Bronchial epithelial cell (primary cell): ENCODE results near the gene CFAP74. TPM values are rescaled to one million over a fixed set of nuclear protein-coding genes. Genes with fewer than 3 reads are reported as not detected.
A peak's percentile ranks its signal among the peaks of the same experiment; 100 is the strongest.

Experiments
- DNase-seq: peaks from one replicate; pipeline ENCODE4 v3.0.0-alpha.2; 2010; ENCODE audit warnings: low read depth
- FAIRE-seq: peaks from 2 replicates; lab custom pipeline; 2011; peaks lifted over from hg19 to GRCh38; lab: Jason Lieb, UNC
- H3K27me3 ChIP-seq: 2 replicates; pipeline ENCODE4 v1.5.1; 2011; ENCODE audit warnings: low read length; ENCODE audit not compliant: control insufficient read depth, insufficient read depth
- H3K36me3 ChIP-seq: 2 replicates; pipeline ENCODE4 v1.5.1; 2011; ENCODE audit warnings: low read length; ENCODE audit not compliant: control insufficient read depth, insufficient read depth
- H3K4me3 ChIP-seq: 2 replicates; pipeline ENCODE4 v1.5.1; 2011; ENCODE audit warnings: mild to moderate bottlenecking, low read depth, low read length, control low read depth
- total RNA-seq: library from RNA; depleted of rRNA; stranded (reverse); fragments of >200 nt; gene quantifications from 2 replicates; pipeline ENCODE4 v1.2.1, GENCODE V29; 2014
- TF ChIP-seq, protein P1 (sequence below): IDR thresholded peaks from 2 replicates; pipeline ENCODE4 v1.5.1; 2011; ENCODE audit warnings: mild to moderate bottlenecking, moderate library complexity, low read length, control low read depth, inconsistent platforms; ENCODE audit not compliant: insufficient read depth, severe bottlenecking

The CFAP74 gene
- total RNA-seq, 1 donor from 2014 or later: not detected

DNA sequence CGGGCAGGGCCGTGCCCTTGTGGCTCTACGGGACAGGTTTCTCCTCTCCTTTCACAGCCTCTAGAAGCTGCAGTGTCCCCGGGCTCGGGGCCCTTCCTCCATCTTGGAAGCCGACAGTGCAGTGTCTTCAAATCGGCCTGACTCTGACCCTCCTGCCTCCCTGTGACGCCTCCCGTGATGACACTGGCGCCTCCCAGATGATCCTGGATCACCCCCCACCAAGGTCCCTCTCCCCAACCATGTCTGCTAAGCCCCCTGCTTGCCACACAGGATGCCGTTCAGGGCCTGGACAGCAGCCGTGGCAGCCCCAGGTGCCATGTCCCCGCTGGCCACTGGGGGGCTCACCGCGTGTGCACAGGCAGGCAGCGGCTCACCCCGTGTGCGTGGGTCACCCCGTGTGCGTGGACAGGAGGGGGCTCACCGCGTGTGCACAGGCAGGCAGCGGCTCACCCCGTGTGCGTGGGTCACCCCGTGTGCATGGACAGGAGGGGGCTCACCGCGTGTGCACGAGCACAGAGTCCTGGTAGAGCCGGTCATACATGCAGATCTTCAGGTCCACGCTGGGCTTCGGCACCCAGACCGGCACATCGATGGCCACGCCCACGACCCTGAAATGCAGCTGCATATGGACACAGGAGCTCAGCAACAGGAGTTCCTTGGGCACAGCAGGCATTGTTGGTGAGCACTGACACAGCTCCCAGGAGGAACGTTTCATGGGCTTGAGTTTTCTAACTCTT lies 59.6 kb downstream of the CFAP74 start:
- no peak for FAIRE-seq
- peak; percentile 12 for DNase-seq
- Histone ChIP-seq H3K4me3 (no peak overlapping the region), H3K36me3 (no peaks in the 10 kb centered on the region), H3K27me3 (no peaks in the 10 kb centered on the region)
- TF ChIP-seq, protein P1, sequence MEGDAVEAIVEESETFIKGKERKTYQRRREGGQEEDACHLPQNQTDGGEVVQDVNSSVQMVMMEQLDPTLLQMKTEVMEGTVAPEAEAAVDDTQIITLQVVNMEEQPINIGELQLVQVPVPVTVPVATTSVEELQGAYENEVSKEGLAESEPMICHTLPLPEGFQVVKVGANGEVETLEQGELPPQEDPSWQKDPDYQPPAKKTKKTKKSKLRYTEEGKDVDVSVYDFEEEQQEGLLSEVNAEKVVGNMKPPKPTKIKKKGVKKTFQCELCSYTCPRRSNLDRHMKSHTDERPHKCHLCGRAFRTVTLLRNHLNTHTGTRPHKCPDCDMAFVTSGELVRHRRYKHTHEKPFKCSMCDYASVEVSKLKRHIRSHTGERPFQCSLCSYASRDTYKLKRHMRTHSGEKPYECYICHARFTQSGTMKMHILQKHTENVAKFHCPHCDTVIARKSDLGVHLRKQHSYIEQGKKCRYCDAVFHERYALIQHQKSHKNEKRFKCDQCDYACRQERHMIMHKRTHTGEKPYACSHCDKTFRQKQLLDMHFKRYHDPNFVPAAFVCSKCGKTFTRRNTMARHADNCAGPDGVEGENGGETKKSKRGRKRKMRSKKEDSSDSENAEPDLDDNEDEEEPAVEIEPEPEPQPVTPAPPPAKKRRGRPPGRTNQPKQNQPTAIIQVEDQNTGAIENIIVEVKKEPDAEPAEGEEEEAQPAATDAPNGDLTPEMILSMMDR: peak; percentile 76

DNA sequence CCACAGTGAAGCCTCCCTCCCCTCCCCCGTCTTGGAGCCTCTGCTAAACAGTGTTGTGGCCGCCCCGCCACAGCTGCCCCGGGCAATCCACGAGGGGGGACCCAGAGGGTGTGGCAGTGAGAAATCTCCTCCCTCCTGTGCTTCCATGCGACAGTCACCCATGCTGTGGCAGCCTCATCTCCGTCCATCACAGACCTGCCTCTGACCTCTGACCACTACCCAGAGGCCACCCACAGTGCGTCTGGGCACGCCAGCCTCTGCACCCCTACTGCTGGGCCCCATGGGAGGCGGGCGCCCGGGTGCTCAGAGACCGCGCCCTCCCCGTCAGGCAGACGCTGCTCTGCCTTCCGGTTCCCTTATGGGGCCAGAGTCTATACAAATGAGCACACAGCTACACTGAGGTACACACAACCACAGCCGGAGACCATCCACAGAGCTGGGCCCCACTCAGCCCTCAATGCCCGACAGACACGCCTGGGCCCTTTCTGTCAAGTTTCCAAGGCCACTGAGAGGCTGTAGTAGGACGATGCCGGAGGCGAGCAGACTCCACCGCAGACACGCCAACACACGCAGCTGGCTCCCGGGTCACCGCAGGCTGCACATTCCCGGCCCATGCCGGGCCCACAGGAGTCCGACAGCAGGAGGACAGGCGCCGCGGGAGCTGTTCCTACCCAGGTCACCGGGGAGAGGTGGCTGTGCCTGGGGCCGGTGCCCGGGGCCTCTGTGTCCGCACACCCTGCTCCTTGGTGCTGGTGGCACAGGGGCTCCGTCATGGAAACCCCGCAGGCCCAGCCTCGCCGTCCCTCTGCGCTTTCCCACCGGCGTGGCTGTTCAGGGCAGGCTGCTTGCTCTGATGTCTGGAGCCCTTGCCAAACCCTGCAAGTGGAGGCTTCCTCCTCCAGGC lies 60.6 kb downstream of the CFAP74 start:
- TF ChIP-seq, protein P1: no peak
- no peak for FAIRE-seq
- no peak for DNase-seq
- H3K4me3 ChIP-seq: no peak overlapping the region
- H3K36me3 ChIP-seq: no peaks in the 10 kb centered on the region
- no peaks in the 10 kb centered on the region for H3K27me3 ChIP-seq

DNA sequence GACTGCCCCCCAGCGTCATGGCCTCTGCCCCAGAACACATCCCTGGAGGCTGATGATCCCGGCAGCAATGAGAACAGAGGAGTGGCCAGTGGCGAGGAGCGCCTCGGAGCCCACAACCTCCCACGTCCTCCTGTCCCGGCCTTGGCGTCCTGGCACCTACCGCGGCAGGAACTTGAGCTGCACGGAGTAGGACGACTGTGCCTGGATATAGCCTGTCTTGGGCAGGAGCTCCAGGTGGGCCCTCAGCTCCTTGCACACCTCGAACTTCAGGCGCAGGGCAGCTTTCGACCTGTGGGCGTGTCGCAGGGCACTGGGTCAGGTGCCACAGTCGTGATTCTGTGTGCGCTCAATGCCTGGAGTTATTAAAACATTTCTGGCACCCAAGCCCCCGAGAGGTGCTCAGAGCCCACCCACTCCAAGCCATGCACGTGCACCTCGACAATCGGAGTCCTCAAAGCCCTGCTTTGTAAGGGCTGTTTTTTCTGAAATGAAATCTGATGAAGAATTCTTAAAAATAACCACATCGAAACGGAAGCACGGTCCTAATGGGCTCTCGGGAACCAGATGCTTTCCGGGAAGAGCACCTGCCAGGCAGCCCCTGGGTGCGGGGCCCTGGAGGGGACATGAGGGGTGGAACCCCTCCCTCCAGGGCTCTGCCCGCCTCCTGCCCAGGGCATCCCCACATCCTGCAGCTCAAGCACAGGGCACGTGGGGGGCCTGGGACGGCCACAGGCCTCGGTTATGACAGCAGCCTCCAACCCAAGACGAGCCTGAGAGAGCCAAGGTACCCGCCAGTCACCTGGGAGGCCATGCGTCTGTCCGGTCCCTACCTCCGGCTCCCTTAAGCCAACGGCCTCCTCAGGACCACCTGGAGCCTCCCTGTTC lies 61.5 kb downstream of the CFAP74 start:
- DNase-seq (no peak), FAIRE-seq (no peak)
- Histone ChIP-seq H3K36me3 (no peaks in the 10 kb centered on the region), H3K4me3 (no peak overlapping the region), H3K27me3 (no peaks in the 10 kb centered on the region)
- TF ChIP-seq, protein P1: no peak

DNA sequence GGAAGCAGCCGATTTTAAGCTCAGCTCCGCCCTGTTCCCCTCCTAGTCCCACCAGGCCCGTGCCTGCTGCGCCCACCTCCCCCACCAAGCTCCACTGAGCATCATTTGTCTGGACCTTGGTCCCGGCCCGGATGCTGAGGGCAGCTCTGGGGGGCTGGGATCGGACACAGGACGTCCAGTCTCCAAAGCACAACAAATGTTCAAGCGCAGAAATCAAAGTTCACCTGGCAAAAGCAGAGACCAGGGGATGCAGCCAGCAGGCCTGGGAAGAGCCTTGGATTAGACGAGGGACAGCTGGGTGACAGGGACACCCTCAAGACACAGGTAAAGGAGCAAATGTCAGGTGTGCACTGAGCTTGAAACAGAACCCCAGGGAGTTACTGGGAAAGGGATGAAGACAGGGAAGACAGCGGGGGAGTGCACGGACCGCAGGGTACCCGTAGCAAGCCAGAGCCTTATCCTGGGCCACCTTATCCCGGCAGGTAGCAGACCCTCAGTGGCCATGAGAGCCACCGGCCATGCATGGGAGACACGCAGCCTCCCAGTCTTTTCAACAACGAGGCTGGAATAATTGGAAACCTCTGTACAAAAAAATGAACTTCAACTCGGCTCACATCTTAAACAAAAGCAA lies 62.3 kb downstream of the CFAP74 start:
- DNase-seq (no peak), FAIRE-seq (no peak)
- H3K27me3 ChIP-seq: no peaks in the 10 kb centered on the region
- H3K36me3 ChIP-seq: no peaks in the 10 kb centered on the region
- no peak overlapping the region for H3K4me3 ChIP-seq
- TF ChIP-seq, protein P1: no peak

DNA sequence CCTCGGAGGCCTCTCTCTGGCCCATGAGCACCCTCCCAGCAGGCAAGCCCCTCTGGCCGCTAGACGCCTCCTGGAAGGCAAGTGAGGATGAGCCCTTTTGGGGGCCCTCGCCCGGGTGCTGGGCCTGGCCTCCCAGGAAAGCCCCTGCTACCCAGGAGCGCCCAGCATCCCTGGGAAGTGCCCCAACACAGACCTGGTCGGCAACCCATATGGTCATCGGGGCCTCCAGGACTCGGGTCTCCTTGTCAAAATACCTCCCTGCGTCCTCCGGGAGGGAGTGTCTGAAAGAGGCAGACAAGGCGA lies 63.5 kb downstream of the CFAP74 start:
- no peak overlapping the region for H3K4me3 ChIP-seq
- TF ChIP-seq, protein P1: no peak

More for the DNA sequence above, 63.5 kb downstream of the CFAP74 start:
- Histone ChIP-seq H3K36me3 (no peaks in the 10 kb centered on the region), H3K27me3 (no peaks in the 10 kb centered on the region)
- FAIRE-seq (no peak), DNase-seq (no peak)
